Ascending aorta (tissue), 2 donors: ENCODE data around the gene DTNB. TPM values are rescaled to one million over a fixed set of nuclear protein-coding genes. Genes with fewer than 3 reads are reported as not detected.
"Not testable (repeated sequence)": the region's sequence is repeated elsewhere in the genome, so short reads cannot be mapped to it uniquely, and the experiment has no call there.

Experiments
- DNase-seq, 2 donors: peaks; one replicate each; pipeline ENCODE4 v3.0.0-alpha.2; 2019; ENCODE audit warnings: low spot score in 2 of 2
- H3K27ac ChIP-seq, 2 donors: fragments of 200-600 bp; sonication (generic); one replicate each; pipeline ENCODE4 v1.5.1; 2016 to 2017; ENCODE audit warnings: mild to moderate bottlenecking in 1 of 2
- H3K27me3 ChIP-seq: fragments of 200-600 bp; sonication (generic); one replicate; pipeline ENCODE4 v1.5.1; 2017
- H3K36me3 ChIP-seq, 2 donors: fragments of 200-600 bp; sonication (generic); one replicate each; pipeline ENCODE4 v1.5.1; 2016
- H3K4me1 ChIP-seq, 2 donors: fragments of 200-600 bp; sonication (generic); one replicate each; pipeline ENCODE4 v1.5.1; 2016 to 2017; ENCODE audit warnings: mild to moderate bottlenecking in 1 of 2
- H3K4me3 ChIP-seq, 2 donors: fragments of 200-600 bp; sonication (generic); one replicate each; pipeline ENCODE4 v1.5.1; 2016 to 2017; ENCODE audit warnings: mild to moderate bottlenecking in 1 of 2
- H3K9me3 ChIP-seq, 2 donors: fragments of 200-600 bp; sonication (generic); one replicate each; pipeline ENCODE4 v1.5.1; 2016
- CTCF ChIP-seq, 3 experiments: fragments of 200-600 bp in 2 of 3; fragments of 450-650 bp in 1 of 3; sonication (generic) in 2 of 3; IDR thresholded peaks; one replicate each; pipeline ENCODE4 v1.5.1; 2016 to 2019; ENCODE audit warnings: antibody characterized with exemption in 3 of 3, mild to moderate bottlenecking in 1 of 3, moderate library complexity in 1 of 3
- intact Hi-C: fragments of 100-400 bp; cut with DNase I; formaldehyde crosslinking; loops from one replicate; pipeline ENCODE4 v1.15.1; 2023
- total RNA-seq: library from RNA; depleted of rRNA; stranded (reverse); fragments of >200 nt; gene quantifications from one replicate; pipeline ENCODE4 v1.1.0, GENCODE V29; 2016

DTNB gene
- total RNA-seq, 1 donor from 2014 or later = 22.7 TPM

DNA sequence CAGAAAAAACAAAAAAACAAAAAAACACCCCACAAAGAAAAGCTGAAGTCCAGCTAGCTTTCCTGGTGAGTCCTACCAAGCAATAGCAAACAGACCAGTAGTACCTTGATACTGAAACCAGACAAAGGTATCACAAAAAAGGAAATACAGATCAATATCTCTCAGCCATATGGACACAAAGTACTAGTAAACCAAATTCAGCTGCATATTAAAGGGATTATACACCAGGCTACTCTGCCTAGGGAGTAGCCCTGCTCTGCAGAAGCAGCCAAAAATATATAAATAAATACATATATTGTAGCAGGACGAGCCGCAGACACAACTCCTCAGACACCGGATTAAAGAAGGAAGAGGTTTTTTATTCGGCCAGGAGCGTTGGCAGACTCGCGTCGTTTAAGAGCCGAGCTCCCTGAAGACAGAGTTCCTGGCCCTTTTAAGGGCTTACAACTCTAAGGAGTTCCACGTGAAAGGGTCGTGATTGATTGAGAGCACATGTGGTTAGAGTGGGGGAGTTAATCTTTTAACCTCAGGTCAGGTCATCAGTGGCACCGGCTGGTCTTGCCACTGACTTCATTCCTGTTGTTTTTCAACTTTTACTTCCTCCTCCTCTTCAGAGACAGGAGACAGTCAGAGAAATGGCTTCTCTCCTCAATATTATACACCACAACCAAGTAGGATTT is 38.4 kb upstream of the DTNB start:
- Histone ChIP-seq H3K4me3 (no peak overlapping the region), H3K36me3 (no peaks in the 10 kb centered on the region), H3K9me3 (no peaks in the 10 kb centered on the region), H3K27me3 (no peaks in the 10 kb centered on the region), H3K4me1 (no peaks in the 10 kb centered on the region), H3K27ac (no peak overlapping the region)
- DNase-seq = no peak
- no peak for TF ChIP-seq CTCF (IDR thresholded peaks at IDR 0.05)
- intact Hi-C loops = no loop called here

- DNase-seq = no peak
- no peak for TF ChIP-seq CTCF (IDR thresholded peaks at IDR 0.05)
These were observed 37.4 kb upstream of the DTNB start for GRCh38 chr2:25710750-25711149.

DNA sequence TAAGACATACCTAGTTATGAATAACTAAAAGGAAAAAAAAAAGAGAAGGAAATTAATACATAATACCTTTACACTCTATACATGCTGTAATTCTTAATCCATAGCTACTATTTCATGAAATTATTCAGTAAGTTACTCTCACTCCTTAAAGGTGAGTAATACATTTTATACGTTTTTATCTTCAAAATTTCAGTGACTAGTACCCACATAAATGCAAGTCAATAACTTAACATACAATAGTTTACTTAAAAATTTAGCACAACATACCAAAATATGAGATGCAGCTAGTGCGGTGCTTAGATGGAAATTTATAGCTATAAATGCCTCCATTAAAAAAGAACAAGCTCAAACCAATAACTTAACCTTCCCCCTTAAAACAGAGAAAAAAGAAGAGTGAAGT is 36.0 kb upstream of the DTNB start:
- H3K27me3 ChIP-seq = no peaks in the 10 kb centered on the region
- no peak for TF ChIP-seq CTCF (IDR thresholded peaks at IDR 0.05)
- intact Hi-C loops = no loop called here

More at GRCh38 chr2:25710750-25711149, 37.4 kb upstream of the DTNB start:
- Histone ChIP-seq H3K4me3 (no peak overlapping the region), H3K9me3 (no peaks in the 10 kb centered on the region), H3K27ac (no peak overlapping the region), H3K27me3 (no peaks in the 10 kb centered on the region), H3K4me1 (no peaks in the 10 kb centered on the region), H3K36me3 (no peaks in the 10 kb centered on the region)
- intact Hi-C loops = no loop called here

DNA sequence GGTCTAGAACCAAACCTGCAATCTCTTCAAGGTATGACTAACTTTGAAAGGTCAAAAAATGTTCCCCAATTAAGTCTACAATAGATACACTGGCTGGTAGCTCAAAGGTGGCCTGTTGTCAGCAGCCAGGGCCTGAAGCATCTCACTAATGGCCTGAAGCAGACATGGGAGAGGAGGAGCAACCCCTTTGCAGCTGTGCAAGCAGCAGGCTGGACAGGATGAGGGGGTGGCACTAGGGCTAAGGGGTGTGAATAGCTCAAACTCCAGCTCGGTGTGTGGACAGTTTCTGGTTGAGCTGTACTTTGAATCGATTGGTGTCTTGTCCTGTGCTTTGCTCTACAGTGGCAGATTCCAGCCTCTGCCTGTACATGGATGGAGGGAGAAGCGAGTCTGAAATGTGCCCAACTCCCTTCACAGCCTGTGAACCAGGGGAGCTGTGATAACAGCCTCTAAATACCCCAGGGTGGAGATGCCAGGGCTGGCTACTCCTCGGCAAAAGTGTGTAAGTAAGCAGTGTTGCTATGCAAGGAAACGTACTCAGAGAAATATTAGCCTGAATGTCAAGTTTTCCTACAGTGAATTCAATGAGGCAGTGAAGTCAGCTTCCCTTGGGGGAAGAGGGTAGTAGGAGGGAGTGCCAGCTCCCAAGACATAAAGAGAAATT is 34.7 kb upstream of the DTNB start:
- Histone ChIP-seq H3K36me3 (no peaks in the 10 kb centered on the region), H3K27ac (no peak overlapping the region), H3K4me1 (no peaks in the 10 kb centered on the region), H3K4me3 (no peak overlapping the region), H3K9me3 (no peaks in the 10 kb centered on the region), H3K27me3 (no peaks in the 10 kb centered on the region)
- intact Hi-C loops = no loop called here
- no peak for DNase-seq
- no peak for TF ChIP-seq CTCF (IDR thresholded peaks at IDR 0.05)

More for the DNA sequence above, 36.0 kb upstream of the DTNB start:
- Histone ChIP-seq H3K36me3 (no peaks in the 10 kb centered on the region), H3K4me1 (no peaks in the 10 kb centered on the region), H3K27ac (no peak overlapping the region), H3K4me3 (no peak overlapping the region), H3K9me3 (no peaks in the 10 kb centered on the region)
- DNase-seq = no peak

DNA sequence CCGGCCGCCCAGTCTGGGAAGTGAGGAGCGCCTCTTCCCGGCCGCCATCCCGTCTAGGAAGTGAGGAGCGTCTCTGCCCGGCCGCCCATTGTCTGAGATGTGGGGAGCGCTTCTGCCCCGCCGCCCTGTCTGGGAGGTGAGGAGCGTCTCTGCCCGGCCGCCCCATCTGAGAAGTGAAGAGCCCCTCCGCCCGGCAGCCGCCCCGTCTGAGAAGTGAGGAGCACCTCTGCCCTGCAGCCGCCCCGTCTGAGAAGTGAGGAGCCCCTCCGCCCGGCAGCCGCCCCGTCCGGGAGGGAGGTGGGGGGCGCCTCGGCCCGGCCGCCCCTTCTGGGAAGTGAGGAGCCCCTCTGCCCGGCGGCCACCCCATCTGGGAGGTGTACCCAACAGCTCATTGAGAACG is 32.2 kb upstream of the DTNB start:
- H3K36me3 ChIP-seq = not testable (repeated sequence)

GRCh38 chr2:25701801-25702200 is 28.4 kb upstream of the DTNB start:
- intact Hi-C loops = no loop called here
- H3K4me1 ChIP-seq = no peaks in the 10 kb centered on the region
- no peaks in the 10 kb centered on the region for H3K36me3 ChIP-seq
- H3K9me3 ChIP-seq = no peaks in the 10 kb centered on the region
- no peak overlapping the region for H3K4me3 ChIP-seq
- no peak for DNase-seq
- no peaks in the 10 kb centered on the region for H3K27me3 ChIP-seq
- TF ChIP-seq CTCF (IDR thresholded peaks at IDR 0.05) = no peak
- no peak overlapping the region for H3K27ac ChIP-seq

More for the DNA sequence above, 32.2 kb upstream of the DTNB start:
- intact Hi-C loops, H3K4me3 ChIP-seq, DNase-seq, H3K27me3 ChIP-seq, H3K9me3 ChIP-seq, H3K27ac ChIP-seq, H3K4me1 ChIP-seq: not testable (repeated sequence)
